Fibroblast of the aortic adventitia (primary cell): Measurements from ENCODE around the gene DENND5B. TPM values are rescaled to one million over a fixed set of nuclear protein-coding genes. Genes with fewer than 3 reads are reported as not detected.

ENCODE experiments used
- DNase-seq: peaks from one replicate; pipeline ENCODE4 v3.0.0-alpha.2; 2010; ENCODE audit warnings: low read depth
- H3K4me3 ChIP-seq: 2 replicates; pipeline ENCODE4 v1.5.1; 2011; ENCODE audit warnings: low read depth, mild to moderate bottlenecking, control low read depth, low read length, moderate library complexity
- CTCF ChIP-seq: IDR thresholded peaks from 2 replicates; pipeline ENCODE4 v1.5.1; 2011; ENCODE audit warnings: mild to moderate bottlenecking, low read length, control low read depth, inconsistent platforms; ENCODE audit not compliant: insufficient read depth
- total RNA-seq: library from RNA; depleted of rRNA; stranded (reverse); fragments of >200 nt; gene quantifications from 2 replicates; pipeline ENCODE4 v1.2.3, GENCODE V29; 2012; ENCODE audit warnings: low replicate concordance

DENND5B gene
- total RNA-seq, 1 donor = 19.2 TPM

GRCh38 chr12:31370531-31371255 is 220.2 kb downstream of the DENND5B start:
- DNase-seq = peak; percentile 29
- TF ChIP-seq CTCF = no peak
- H3K4me3 ChIP-seq = peak overlapping the region; percentile 14

- H3K4me3 ChIP-seq = peak overlapping the region; percentile 14
- no peak for TF ChIP-seq CTCF
- peak; percentile 74 for DNase-seq
Measured at GRCh38 chr12:31369712-31370521, 221.0 kb downstream of the DENND5B start.

GRCh38 chr12:31368666-31369361 is 222.1 kb downstream of the DENND5B start:
- no peak for DNase-seq

GRCh38 chr12:31366104-31366621 is 224.8 kb downstream of the DENND5B start:
- no peak overlapping the region for H3K4me3 ChIP-seq
- TF ChIP-seq CTCF = no peak
- DNase-seq = no peak

More at GRCh38 chr12:31368666-31369361, 222.1 kb downstream of the DENND5B start:
- TF ChIP-seq CTCF = no peak
- H3K4me3 ChIP-seq = no peak overlapping the region

GRCh38 chr12:31363831-31364230 is 227.1 kb downstream of the DENND5B start:
- no peak for DNase-seq
- no peak for TF ChIP-seq CTCF
- no peak overlapping the region for H3K4me3 ChIP-seq

GRCh38 chr12:31363416-31363809 is 227.5 kb downstream of the DENND5B start:
- H3K4me3 ChIP-seq = no peak overlapping the region
- no peak for TF ChIP-seq CTCF
- no peak for DNase-seq
